ENCODE results near the gene ZNF892.
"Not testable (repeated sequence)": the region's sequence is repeated elsewhere in the genome, so short reads cannot be mapped to it uniquely, and the experiment has no call there.

Gene ZNF892

DNA sequence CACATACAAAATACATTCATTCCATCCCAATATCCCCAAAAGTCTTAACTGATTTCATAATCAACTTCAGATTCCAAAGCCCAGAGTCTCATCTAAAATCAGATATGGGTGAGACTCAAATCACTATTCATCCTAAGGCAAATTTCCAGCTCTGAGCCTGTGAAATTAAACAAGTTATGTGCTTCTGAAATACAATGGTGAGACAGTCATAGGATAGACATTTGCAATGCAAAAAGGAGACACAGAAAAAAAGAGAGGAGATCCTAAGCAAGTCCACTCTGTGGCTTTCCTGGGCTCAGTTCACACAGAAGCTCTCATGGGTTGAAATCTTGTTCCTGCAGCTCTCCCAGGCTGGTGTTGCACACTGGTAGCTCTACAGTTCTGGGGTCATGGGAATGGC, 18.3 kb downstream of the ZNF892 start:
- no peak for DNase-seq (ENCODE audit: low read depth in 2 of 2)

DNA sequence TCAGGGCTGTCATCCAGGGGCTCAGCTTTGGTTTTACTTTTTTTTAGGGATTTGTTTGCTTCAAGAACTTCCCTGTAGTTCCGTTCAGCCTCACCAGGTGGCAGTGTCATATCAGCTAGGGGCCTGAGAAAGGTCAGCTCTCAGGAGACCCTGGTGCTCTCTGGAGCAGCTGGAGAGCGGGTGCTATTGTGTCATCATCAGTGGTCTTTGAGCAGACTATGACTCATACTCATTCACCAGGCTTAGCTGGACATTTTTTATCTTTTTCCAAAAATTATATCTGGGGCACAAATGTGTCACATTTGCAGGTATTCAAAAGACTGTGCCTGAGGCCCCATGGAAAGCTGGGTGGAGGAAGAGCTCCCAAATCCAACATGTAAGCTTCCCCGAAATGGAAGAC, 24.4 kb downstream of the ZNF892 start:
- peak in 1 of 2 donors; percentile 7 for DNase-seq (ENCODE audit: low read depth in 2 of 2)

DNA sequence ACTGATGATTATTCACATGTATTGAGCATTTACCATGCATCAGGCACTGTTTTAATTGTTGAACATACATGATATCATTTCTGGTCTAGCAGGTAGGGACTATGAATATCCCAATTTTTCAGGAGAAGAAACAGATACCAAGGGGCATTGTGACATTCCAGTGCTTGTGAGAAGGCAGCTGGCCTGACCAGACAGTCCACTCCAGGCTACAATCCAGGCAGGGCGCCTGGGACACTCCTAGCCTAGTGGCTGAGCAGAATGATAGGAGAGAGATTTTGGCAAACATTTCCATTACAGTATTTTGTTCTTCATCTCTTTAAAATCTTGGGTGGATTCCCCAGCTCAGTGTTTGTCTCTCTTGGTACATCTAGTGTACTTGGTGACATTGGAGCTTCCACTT, 24.9 kb downstream of the ZNF892 start:
- DNase-seq (ENCODE audit: low read depth in 2 of 2) = no peak

DNA sequence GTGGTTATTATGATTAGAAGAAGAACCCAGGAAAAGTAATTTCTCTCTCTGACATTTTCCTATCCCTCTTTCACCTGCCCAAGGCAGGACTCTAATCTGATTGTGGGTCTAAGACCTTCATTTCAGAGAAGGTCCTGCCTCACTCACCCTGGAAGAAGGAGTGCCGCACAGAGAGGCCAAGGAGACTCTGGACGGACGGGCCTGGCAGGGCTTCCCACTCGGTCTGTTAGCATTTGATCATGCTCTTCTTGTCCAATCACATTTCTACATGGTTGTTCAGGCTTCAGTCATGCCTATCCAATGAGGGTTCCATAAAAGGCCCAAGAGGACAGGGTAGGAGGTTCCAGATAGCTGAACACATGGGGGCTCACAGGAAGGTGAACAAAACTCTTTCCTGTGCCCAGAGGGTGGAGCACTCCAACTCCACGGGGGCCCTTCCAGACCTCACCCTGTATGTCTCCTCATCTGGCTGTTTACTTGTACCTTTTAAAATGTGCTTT, 27.0 kb downstream of the ZNF892 start:
- no peak for DNase-seq (ENCODE audit: low read depth in 2 of 2)

DNA sequence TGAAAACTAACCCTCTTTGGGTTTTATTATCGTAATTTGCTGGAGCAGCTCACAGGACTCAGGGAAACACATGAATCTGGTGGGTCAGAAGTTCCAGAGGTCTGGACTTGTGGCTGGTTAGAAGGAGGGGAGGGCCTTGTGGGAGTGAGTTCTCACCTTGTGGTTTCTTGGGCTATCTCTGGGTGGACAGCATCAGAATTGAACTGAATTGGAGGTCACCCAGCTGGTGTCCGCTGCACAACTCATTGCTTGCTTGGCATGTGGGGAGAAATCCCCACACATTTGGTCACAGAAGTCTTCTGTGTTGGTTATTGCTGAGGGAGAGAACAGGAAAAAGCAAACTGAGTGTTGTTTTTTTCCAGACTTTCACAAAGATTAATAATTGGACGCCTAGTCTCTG, 27.5 kb downstream of the ZNF892 start:
- DNase-seq (ENCODE audit: low read depth in 2 of 2) = no peak

DNA sequence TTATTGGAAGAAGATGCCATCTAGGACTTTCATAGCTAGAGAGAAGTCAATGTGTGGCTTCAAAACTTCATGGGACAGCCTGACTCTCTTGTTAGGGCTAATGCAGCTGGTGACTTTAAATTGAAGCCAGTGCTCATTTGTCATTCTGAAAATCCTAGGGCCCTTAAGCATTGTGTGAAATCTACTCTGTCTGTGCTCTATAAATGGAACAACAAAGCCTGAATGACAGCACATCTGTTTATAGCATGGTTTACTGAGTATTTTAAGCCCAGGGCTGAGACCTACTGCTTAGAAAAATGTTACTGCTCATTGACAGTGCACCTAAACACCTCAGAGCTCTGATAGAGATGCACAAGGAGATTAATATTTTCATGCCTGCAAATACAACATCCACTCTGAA, 30.8 kb downstream of the ZNF892 start:
- DNase-seq (ENCODE audit: low read depth in 2 of 2) = no peak

DNA sequence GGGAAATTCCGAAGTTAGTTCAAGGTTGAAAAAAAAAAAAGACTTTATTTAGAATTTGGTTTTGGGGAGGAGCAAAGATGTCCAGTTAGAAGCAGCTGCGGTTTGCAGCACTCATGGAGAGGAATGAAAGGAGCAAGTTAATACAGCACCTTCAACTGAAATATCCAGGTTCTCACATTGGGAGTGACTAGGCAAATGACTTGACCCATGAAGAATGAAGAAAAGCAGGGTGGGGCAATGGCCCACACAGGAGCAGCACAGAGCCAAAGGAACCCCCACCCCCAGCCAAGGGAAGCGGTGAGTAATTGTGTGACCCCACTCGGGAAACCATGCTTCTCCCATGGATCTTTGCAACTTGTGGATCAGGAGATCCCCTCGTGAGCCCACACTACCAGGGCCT, 32.8 kb downstream of the ZNF892 start:
- no peak for DNase-seq (ENCODE audit: low read depth in 2 of 2)

DNA sequence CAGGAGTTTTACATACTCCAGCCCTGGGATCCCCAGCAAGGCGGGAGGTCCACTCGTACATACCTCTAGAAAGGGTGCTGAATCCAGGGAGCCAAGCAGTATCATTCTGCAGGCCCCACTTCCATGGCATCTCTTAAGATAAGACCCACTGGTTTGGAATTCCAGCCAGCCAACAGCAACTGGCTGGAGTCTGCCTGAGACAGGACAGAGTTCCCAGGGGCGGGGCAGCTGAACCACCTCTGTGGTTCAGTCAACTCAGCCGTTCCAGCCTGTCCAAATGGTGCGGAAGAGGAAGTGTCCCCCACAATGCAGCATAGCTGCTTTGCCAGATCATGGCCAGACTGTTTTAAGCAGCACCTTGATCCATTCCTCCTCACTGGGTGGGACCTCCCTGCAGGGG, 33.2 kb downstream of the ZNF892 start:
- DNase-seq (ENCODE audit: low read depth in 2 of 2) = no peak

DNA sequence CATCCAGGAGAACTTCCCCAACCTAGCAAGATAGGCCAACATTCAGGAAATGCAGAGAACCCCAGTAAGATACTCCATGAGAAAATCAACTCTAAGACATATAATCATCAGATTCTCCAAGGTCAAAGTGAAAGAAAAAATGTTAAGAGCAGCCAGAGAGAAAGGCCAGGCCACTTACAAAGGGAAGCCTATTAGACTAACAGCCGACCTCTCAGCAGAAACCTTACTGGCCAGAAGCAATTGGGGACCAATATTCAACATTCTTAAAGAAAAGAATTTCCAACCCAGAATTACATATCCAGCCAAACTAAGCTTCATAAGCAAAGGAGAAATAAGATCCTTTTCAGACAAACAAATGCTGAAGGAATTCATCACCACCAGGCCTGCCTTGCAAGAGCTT, 34.8 kb downstream of the ZNF892 start:
- DNase-seq (ENCODE audit: low read depth in 2 of 2) = not testable (repeated sequence)
